Mesendoderm (in vitro differentiated cells): ENCODE results near the gene SSNA1.
A peak's percentile ranks its signal among the peaks of the same experiment; 100 is the strongest.

ENCODE experiments used
- DNase-seq: peaks from one replicate; pipeline ENCODE4 v3.0.0; 2013
- H2AK5ac ChIP-seq: 2 replicates; pipeline ENCODE4 v1.6.1; 2013; ENCODE audit warnings: low read length, inconsistent platforms
- H2BK120ac ChIP-seq: 2 replicates; pipeline ENCODE4 v1.6.1; 2013; ENCODE audit warnings: low read depth, mild to moderate bottlenecking, low read length, moderate library complexity, mixed read lengths
- H2BK15ac ChIP-seq: replicated peaks from 2 replicates; pipeline ENCODE4 v1.6.1; 2013; ENCODE audit warnings: low read depth, mild to moderate bottlenecking, moderate library complexity
- H2BK5ac ChIP-seq: 2 replicates; pipeline ENCODE4 v1.6.1; 2013; ENCODE audit warnings: low read length, inconsistent platforms
- H3K18ac ChIP-seq: 2 replicates; pipeline ENCODE4 v1.6.1; 2013; ENCODE audit warnings: mild to moderate bottlenecking, low read length, mixed read lengths
- H3K23ac ChIP-seq: one replicate; pipeline ENCODE4 v1.6.1; 2013; ENCODE audit warnings: low read length
- H3K27ac ChIP-seq: 2 replicates; pipeline ENCODE4 v1.5.1; 2013; ENCODE audit warnings: low read depth, mild to moderate bottlenecking, inconsistent platforms, low read length, moderate library complexity
- H3K27me3 ChIP-seq: 2 replicates; pipeline ENCODE4 v1.6.1; 2013; ENCODE audit warnings: low read length, control low read depth, mild to moderate bottlenecking, inconsistent platforms; ENCODE audit not compliant: insufficient read depth, poor library complexity
- H3K36me3 ChIP-seq: 2 replicates; pipeline ENCODE4 v1.6.1; 2013; ENCODE audit warnings: low read length, inconsistent platforms; ENCODE audit not compliant: control insufficient read depth, insufficient read depth
- H3K4ac ChIP-seq: one replicate; pipeline ENCODE4 v1.6.1; 2013; ENCODE audit warnings: low read depth, mild to moderate bottlenecking, low read length, moderate library complexity
- H3K4me1 ChIP-seq: 2 replicates; pipeline ENCODE4 v1.6.1; 2013; ENCODE audit warnings: low read depth, low read length, inconsistent platforms; ENCODE audit not compliant: control insufficient read depth
- H3K4me2 ChIP-seq: 2 replicates; pipeline ENCODE4 v1.6.1; 2013; ENCODE audit warnings: low read length
- H3K4me3 ChIP-seq: 2 replicates; pipeline ENCODE4 v1.5.1; 2013; ENCODE audit warnings: mild to moderate bottlenecking, low read length
- H3K56ac ChIP-seq: one replicate; pipeline ENCODE4 v1.6.1; 2013; ENCODE audit warnings: low read length
- H3K79me1 ChIP-seq: 2 replicates; pipeline ENCODE4 v1.6.1; 2013; ENCODE audit warnings: low read length, inconsistent platforms
- H3K79me2 ChIP-seq: 2 replicates; pipeline ENCODE4 v1.6.1; 2013; ENCODE audit warnings: mild to moderate bottlenecking, low read length; ENCODE audit not compliant: control insufficient read depth, insufficient read depth
- H3K9ac ChIP-seq: 2 replicates; pipeline ENCODE4 v1.6.1; 2013; ENCODE audit warnings: low read length, inconsistent platforms
- H4K5ac ChIP-seq: one replicate; pipeline ENCODE4 v1.6.1; 2013; ENCODE audit warnings: low read length
- H4K8ac ChIP-seq: one replicate; pipeline ENCODE4 v1.6.1; 2013; ENCODE audit warnings: low read depth, mild to moderate bottlenecking, control low read depth, low read length, moderate library complexity
- WGBS: extraction: QIAGEN DNeasy Blood & Tissue Kit; methylation state at CpG from one replicate; pipeline ENCODE4 v1.1.7; 2013; ENCODE audit warnings: low lambda C conversion rate, missing lambda C conversion rate; ENCODE audit not compliant: insufficient coverage; ENCODE audit errors: extremely low coverage; 5-methylcytosine and 5-hydroxymethylcytosine counted together

SSNA1 gene

GRCh38 chr9:137184881-137185660, 3.4 kb upstream of the SSNA1 start:
- Histone ChIP-seq H3K79me1 (peaks cover 19% of the 10 kb centered on the region), H4K8ac (no peak overlapping the region), H3K56ac (no peak overlapping the region), H2BK120ac (no peak overlapping the region), H3K27me3 (no peaks in the 10 kb centered on the region), H3K9ac (no peak overlapping the region), H2BK15ac (no peak overlapping the region), H3K4me3 (no peak overlapping the region), H2BK5ac (no peak overlapping the region), H3K79me2 (peaks cover 16% of the 10 kb centered on the region), H3K4me2 (no peak overlapping the region), H4K5ac (no peak overlapping the region), H3K27ac (no peak overlapping the region), H3K4me1 (peaks cover 3% of the 10 kb centered on the region), H3K23ac (no peak overlapping the region), H3K18ac (no peak overlapping the region), H2AK5ac (no peak overlapping the region), H3K36me3 (no peaks in the 10 kb centered on the region), H3K4ac (no peak overlapping the region)
- DNase-seq, result no peak
- WGBS, result no CpG with 5 or more reads among the region's 48 CpGs

- no peak overlapping the region for H2BK120ac ChIP-seq
- no peaks in the 10 kb centered on the region for H3K36me3 ChIP-seq
- H3K56ac ChIP-seq, result no peak overlapping the region
- peaks cover 19% of the 10 kb centered on the region for H3K79me1 ChIP-seq
- H2AK5ac ChIP-seq, result no peak overlapping the region
- no peak overlapping the region for H3K27ac ChIP-seq
- no peak overlapping the region for H4K8ac ChIP-seq
- no peak overlapping the region for H2BK5ac ChIP-seq
- WGBS, result no CpG with 5 or more reads among the region's 19 CpGs
- H3K23ac ChIP-seq, result no peak overlapping the region
- no peak overlapping the region for H3K4ac ChIP-seq
- H3K4me3 ChIP-seq, result no peak overlapping the region
- no peaks in the 10 kb centered on the region for H3K27me3 ChIP-seq
- no peak overlapping the region for H2BK15ac ChIP-seq
- no peak for DNase-seq
- H4K5ac ChIP-seq, result no peak overlapping the region
- H3K4me2 ChIP-seq, result no peak overlapping the region
- H3K4me1 ChIP-seq, result peaks cover 3% of the 10 kb centered on the region
- peaks cover 16% of the 10 kb centered on the region for H3K79me2 ChIP-seq
- no peak overlapping the region for H3K18ac ChIP-seq
- no peak overlapping the region for H3K9ac ChIP-seq
Observed at GRCh38 chr9:137185921-137186320, 2.6 kb upstream of the SSNA1 start.

- no peak overlapping the region for H2BK120ac ChIP-seq
- no CpG with 5 or more reads among the region's 6 CpGs for WGBS
- no peak overlapping the region for H3K9ac ChIP-seq
- no peak overlapping the region for H4K5ac ChIP-seq
- H3K56ac ChIP-seq, result no peak overlapping the region
- H2BK5ac ChIP-seq, result no peak overlapping the region
- no peak overlapping the region for H3K23ac ChIP-seq
- no peak overlapping the region for H3K18ac ChIP-seq
- no peak overlapping the region for H4K8ac ChIP-seq
- H3K4me2 ChIP-seq, result no peak overlapping the region
- peaks cover 16% of the 10 kb centered on the region for H3K79me2 ChIP-seq
- H2AK5ac ChIP-seq, result no peak overlapping the region
- H3K36me3 ChIP-seq, result no peaks in the 10 kb centered on the region
- no peak overlapping the region for H3K4me3 ChIP-seq
- no peak overlapping the region for H2BK15ac ChIP-seq
- DNase-seq, result no peak
- no peak overlapping the region for H3K4ac ChIP-seq
- H3K79me1 ChIP-seq, result peaks cover 19% of the 10 kb centered on the region
- H3K4me1 ChIP-seq, result peaks cover 3% of the 10 kb centered on the region
- no peak overlapping the region for H3K27ac ChIP-seq
- no peaks in the 10 kb centered on the region for H3K27me3 ChIP-seq
Observed at GRCh38 chr9:137186385-137186784, 2.1 kb upstream of the SSNA1 start.

GRCh38 chr9:137187386-137187785, 1.1 kb upstream of the SSNA1 start:
- Histone ChIP-seq H3K23ac (no peak overlapping the region), H3K9ac (peak overlapping the region; percentile 81), H3K4me3 (no peak overlapping the region), H3K27ac (no peak overlapping the region), H2BK15ac (no peak overlapping the region), H2BK5ac (no peak overlapping the region), H3K56ac (no peak overlapping the region), H3K79me2 (peaks cover 16% of the 10 kb centered on the region), H4K5ac (no peak overlapping the region), H3K36me3 (no peaks in the 10 kb centered on the region), H2AK5ac (no peak overlapping the region), H3K18ac (no peak overlapping the region), H3K27me3 (no peaks in the 10 kb centered on the region), H2BK120ac (no peak overlapping the region), H3K4me1 (peaks cover 3% of the 10 kb centered on the region), H3K79me1 (peaks cover 19% of the 10 kb centered on the region), H3K4me2 (peak overlapping the region; percentile 68), H3K4ac (no peak overlapping the region), H4K8ac (no peak overlapping the region)
- no peak for DNase-seq
- WGBS, result no CpG with 5 or more reads among the region's 15 CpGs

GRCh38 chr9:137188086-137188489, 388 bp upstream of the SSNA1 start:
- Histone ChIP-seq H2BK120ac (no peak overlapping the region), H3K4me2 (peak overlapping the region; percentile 68), H3K27ac (no peak overlapping the region), H3K18ac (no peak overlapping the region), H3K4ac (no peak overlapping the region), H3K27me3 (no peaks in the 10 kb centered on the region), H2AK5ac (no peak overlapping the region), H2BK15ac (no peak overlapping the region), H4K8ac (no peak overlapping the region), H3K4me3 (peak overlapping the region; percentile 78), H3K56ac (peak overlapping the region; percentile 90), H3K79me2 (peaks cover 16% of the 10 kb centered on the region), H2BK5ac (no peak overlapping the region), H3K9ac (peak overlapping the region; percentile 81), H4K5ac (no peak overlapping the region), H3K79me1 (peaks cover 19% of the 10 kb centered on the region), H3K4me1 (peaks cover 3% of the 10 kb centered on the region), H3K23ac (no peak overlapping the region), H3K36me3 (no peaks in the 10 kb centered on the region)
- WGBS, result no CpG with 5 or more reads among the region's 31 CpGs
- no peak for DNase-seq
